Activated naive CD8-positive, alpha-beta T cell treated with anti-CD3 and anti-CD28 coated beads, Interleukin-2, amount 50 U/mL, for 24 hours (primary cell): ENCODE results near the gene HIF1AN.
"Not testable (repeated sequence)": the region's sequence is repeated elsewhere in the genome, so short reads cannot be mapped to it uniquely, and the experiment has no call there.

Source experiments
- ATAC-seq: fragments of 150-1000 bp; cut with Tn5 transposase; one replicate; pipeline ENCODE4 v1.10.0; 2021
- DNase-seq: peaks from one replicate; pipeline ENCODE4 v3.0.0; 2021
- H3K27ac Mint-ChIP-seq: one replicate; pipeline ENCODE4 v1.8.0; 2021; ENCODE audit warnings: mild to moderate bottlenecking, mixed read lengths
- H3K27me3 Mint-ChIP-seq: one replicate; pipeline ENCODE4 v1.8.0; 2021; ENCODE audit warnings: mixed read lengths
- H3K36me3 Mint-ChIP-seq: one replicate; pipeline ENCODE4 v1.8.0; 2021; ENCODE audit warnings: low read depth, mixed read lengths
- H3K4me1 Mint-ChIP-seq: one replicate; pipeline ENCODE4 v1.8.0; 2021; ENCODE audit warnings: mixed read lengths
- H3K4me3 Mint-ChIP-seq: one replicate; pipeline ENCODE4 v1.8.0; 2021; ENCODE audit warnings: mild to moderate bottlenecking, moderate library complexity, mixed read lengths
- H3K9me3 Mint-ChIP-seq: one replicate; pipeline ENCODE4 v1.8.0; 2021; ENCODE audit warnings: mixed read lengths

The HIF1AN gene

DNA sequence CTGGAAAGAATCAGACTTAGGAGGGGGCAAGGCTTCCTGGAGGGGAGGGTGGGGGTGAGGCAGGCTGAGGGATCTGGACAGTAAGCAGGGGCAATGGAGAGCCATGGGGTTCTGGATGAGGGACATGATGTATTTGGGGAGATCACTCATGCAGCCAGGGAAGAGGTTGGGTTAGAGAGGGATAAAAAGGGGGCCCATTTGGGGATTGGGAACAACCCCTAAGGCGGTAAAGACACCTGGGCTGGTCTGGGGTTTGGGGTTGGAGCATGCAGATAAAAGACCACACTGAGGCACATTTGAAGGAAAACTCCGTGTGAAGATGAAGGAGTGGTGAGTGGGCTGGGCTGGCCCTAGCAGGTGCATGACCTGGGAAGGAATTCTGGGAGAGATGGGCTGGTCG lies 30.8 kb downstream of the HIF1AN start:
- Mint-ChIP-seq H3K27me3 (peaks cover 50% of the 10 kb centered on the region), H3K4me3 (no peak overlapping the region), H3K36me3 (no peaks in the 10 kb centered on the region), H3K9me3 (no peaks in the 10 kb centered on the region), H3K27ac (no peak overlapping the region), H3K4me1 (peaks cover 8% of the 10 kb centered on the region)
- DNase-seq (no peak), ATAC-seq (no peak)

DNA sequence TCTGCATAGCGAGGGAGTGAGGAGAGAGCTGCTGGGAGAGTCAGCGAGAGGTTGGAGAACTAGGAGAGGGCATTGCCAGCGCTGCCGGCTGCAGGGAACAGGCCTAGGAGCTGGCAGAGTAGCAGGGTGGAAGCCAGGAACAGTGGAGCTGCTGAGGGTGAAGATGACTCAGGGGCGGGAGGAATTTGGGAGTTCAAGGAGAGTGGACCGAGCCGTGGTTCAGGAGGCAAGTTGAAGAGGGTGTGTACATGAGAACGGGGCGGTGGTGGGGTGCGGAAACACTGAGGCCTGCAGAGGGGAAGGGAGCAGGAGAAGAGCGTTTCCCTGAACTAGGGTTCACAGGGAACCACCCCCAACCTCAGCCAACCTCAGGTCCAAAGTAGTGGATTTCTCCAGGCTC lies 31.5 kb downstream of the HIF1AN start:
- no peak for DNase-seq
- Mint-ChIP-seq H3K27ac (no peak overlapping the region), H3K36me3 (no peaks in the 10 kb centered on the region), H3K4me1 (peaks cover 4% of the 10 kb centered on the region), H3K27me3 (peaks cover 48% of the 10 kb centered on the region), H3K4me3 (no peak overlapping the region), H3K9me3 (no peaks in the 10 kb centered on the region)
- no peak for ATAC-seq

DNA sequence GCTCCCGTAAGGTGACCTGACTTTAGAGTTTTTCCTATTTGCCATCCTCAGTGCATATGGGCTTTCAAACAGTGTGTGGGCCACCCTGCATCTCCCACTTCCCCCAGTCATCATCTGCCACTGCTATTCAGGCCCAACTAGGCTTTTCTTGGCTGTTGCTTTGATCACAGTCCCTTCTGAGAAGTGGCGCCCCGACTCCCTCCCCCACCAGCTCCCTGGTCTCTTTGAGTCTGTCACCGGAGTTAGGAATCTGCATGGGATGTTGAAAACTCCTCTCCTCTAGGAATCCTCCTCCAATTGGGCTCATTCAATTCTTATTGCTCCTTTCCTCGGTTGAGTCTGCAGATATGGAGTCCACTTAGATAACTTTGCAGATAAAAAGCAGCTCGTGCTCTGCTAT lies 32.1 kb downstream of the HIF1AN start:
- no peak for DNase-seq
- Mint-ChIP-seq H3K4me1 (peaks cover 2% of the 10 kb centered on the region), H3K27ac (no peak overlapping the region), H3K4me3 (no peak overlapping the region), H3K36me3 (no peaks in the 10 kb centered on the region), H3K9me3 (no peaks in the 10 kb centered on the region), H3K27me3 (peaks cover 49% of the 10 kb centered on the region)
- ATAC-seq, result no peak

DNA sequence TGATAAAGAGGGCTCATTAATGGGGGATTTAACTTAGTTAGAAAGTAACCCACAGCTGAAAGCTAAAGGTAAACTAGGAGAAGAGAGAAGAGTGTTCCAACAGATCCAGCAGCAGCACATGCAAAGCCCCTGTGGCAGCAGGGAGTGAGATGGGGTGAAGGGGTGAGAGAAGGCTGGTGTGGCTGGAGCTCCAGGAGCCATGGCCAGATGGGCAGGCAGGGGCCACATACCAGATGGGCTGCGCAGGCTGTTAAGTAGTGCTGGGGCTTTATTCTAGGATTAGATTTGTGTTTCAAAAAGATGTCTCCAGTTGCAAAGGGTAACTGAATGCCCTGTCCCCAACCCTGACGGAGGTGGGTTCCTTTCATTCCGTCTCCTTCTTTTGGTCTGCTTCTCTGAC lies 33.2 kb downstream of the HIF1AN start:
- DNase-seq, result no peak
- Mint-ChIP-seq H3K27ac (no peak overlapping the region), H3K36me3 (no peaks in the 10 kb centered on the region), H3K27me3 (peaks cover 44% of the 10 kb centered on the region), H3K9me3 (no peaks in the 10 kb centered on the region), H3K4me1 (no peaks in the 10 kb centered on the region), H3K4me3 (no peak overlapping the region)
- no peak for ATAC-seq

DNA sequence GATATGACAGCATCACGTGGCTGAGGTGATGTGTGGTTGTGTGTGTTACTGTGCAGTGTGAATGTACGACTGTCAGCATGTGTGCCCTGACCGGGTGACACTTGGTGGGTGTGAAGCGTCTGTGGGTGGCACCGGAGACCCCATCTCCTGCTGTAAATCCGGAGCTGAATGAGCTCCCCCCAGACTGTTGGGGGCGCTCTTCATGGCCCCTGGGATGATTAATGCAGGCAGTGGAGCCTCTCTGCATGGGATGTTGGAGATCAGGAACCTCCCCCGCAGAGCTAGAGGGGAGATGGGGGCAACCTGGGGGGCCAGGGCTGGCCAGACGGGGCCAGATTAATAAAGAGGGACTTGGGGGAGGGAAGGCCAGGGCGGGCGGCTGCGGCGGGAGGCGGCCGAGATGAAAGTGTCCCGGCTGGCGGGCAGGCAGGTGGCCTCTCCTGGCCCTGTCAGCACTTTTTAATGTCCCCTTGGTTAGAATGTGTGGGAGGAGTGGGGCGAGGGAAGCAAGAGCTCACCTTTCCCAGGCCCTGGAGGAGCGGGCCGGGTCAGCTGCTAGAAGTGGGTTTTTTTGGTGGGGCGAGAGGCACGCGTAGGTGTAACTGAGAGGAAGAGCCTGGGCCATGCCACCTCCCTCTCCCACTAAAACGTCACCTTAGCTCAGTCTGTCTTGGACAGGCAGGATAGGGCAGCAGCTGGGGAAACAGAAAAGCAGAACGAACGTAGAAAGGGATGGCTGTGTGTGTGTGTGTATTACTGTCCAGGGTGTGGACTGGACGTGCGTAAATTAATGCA lies 34.1 kb downstream of the HIF1AN start:
- no peak overlapping the region for H3K4me3 Mint-ChIP-seq
- no peak for ATAC-seq

DNA sequence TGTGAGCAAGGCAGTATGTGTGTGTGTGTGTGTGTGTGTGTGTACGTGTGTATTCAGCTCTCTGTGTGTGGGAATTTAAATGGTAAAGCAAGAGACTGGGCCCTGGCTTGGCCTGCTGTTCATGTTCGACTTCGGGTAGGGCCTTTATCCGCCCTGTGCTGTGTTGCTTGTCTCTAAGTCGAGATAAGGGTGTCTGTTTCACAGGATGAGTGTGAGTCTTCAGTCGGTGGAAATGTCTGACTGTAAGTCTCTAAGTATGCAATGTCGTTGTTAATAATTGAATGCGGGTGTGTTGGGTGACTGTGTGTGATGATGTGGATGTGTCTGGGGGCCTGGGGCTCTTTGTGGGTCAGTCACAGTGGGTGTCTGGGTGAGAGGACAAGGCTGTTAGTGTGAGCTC lies 34.8 kb downstream of the HIF1AN start:
- ATAC-seq (no peak), DNase-seq (no peak)
- H3K27ac Mint-ChIP-seq, result no peak overlapping the region
- no peaks in the 10 kb centered on the region for H3K36me3 Mint-ChIP-seq
- H3K9me3 Mint-ChIP-seq, result no peaks in the 10 kb centered on the region
- H3K4me3 Mint-ChIP-seq, result no peak overlapping the region
- H3K4me1 Mint-ChIP-seq, result no peaks in the 10 kb centered on the region
- peaks cover 32% of the 10 kb centered on the region for H3K27me3 Mint-ChIP-seq

More for the DNA sequence above, 34.1 kb downstream of the HIF1AN start:
- H3K36me3 Mint-ChIP-seq, result no peaks in the 10 kb centered on the region
- no peak overlapping the region for H3K27ac Mint-ChIP-seq
- no peaks in the 10 kb centered on the region for H3K4me1 Mint-ChIP-seq
- DNase-seq, result no peak
- H3K9me3 Mint-ChIP-seq, result no peaks in the 10 kb centered on the region
- peaks cover 35% of the 10 kb centered on the region for H3K27me3 Mint-ChIP-seq

DNA sequence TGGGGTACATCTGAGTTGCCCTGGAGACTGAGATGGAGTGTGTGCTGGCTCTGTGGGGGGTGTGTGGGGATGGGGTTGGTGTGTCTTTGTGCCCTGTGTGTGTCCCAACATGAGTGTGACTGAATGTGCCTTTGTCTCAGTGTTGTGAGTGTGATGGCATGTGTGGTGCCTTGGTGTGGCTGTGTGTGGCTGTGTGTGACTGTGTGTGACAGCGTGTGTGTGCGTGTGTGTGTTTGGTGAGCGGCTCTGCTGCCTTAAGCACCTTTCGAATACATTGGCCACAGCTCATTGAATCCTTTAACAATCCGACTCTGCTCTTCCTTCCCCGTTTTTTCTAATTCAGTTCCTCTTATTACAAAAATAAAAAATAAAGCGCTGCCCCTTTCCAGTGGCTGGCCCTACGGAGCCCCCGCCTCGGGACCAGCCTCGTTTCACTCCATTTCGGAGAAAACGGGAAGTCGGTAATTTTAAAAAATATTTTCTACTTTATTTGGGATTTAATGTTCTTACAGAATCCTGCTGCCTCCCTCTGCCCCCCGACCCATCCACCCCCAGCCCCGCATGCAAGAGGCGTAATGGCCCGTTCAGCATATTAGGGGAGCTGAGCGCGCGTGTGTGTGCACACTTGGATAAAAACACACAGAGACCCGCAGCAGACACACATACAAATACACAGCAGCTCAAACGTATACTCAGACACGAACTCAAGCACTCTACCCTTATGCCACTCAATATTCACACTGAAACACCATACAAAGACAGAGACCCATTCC lies 35.5 kb downstream of the HIF1AN start:
- peaks cover 27% of the 10 kb centered on the region for H3K27me3 Mint-ChIP-seq
- H3K4me1 Mint-ChIP-seq, result no peaks in the 10 kb centered on the region
- no peaks in the 10 kb centered on the region for H3K36me3 Mint-ChIP-seq
- no peak for ATAC-seq
- no peak for DNase-seq
- no peak overlapping the region for H3K27ac Mint-ChIP-seq
- H3K4me3 Mint-ChIP-seq, result no peak overlapping the region
- no peaks in the 10 kb centered on the region for H3K9me3 Mint-ChIP-seq

DNA sequence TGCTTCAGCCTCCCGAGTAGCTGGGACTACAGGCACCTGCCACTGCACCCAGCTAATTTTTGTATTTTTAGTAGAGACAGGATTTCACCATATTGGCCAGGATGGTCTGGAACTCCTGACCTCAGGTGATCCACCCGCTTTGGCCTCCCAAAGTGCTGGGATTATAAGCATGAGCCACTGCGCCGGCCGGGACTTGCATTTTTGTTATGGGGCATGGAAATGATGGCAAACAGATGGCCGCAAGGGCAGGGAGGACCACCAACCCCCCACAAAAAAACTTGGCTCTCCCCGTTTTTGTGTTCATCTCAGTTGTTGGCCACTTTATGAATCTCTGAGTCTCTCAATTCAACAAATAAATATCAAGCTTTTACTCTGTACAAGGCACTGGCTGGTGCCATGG lies 39.4 kb downstream of the HIF1AN start:
- H3K9me3 Mint-ChIP-seq, DNase-seq, H3K27ac Mint-ChIP-seq, H3K36me3 Mint-ChIP-seq, H3K4me3 Mint-ChIP-seq, ATAC-seq, H3K4me1 Mint-ChIP-seq: not testable (repeated sequence)
- H3K27me3 Mint-ChIP-seq, result peaks cover 24% of the 10 kb centered on the region

DNA sequence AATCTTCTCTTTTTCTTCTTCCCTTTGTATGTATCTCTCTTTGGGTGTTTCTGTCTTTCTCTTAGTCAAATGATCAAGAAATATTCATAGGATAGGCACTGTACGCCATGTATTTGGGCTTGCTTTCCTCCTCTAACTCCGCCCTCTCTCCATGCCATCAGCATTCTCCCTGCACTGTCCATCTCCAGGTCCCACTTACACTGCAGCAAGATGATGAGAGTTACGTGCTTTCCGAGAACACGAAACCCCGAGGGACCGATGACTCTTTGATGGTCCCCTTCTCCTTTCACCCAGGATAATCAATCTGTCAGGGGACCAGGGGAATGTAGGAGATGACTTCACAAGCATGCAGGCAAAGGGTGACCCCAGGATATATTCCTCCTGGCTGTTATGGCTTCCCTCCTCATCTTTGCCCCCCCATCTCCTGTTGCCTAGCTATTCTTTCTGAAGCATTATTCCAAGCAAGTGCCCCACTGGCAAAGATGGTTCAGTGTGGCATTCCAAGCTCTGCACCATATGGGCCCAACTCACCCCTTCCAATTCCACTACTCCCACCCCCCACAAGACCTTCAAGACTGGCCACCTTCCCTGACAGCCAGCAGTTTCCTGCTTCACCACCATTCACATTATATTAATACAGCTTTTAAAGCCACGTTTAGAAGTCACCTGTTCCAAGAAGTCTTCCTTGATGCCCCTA lies 40.0 kb downstream of the HIF1AN start:
- Mint-ChIP-seq H3K36me3 (no peaks in the 10 kb centered on the region), H3K9me3 (no peaks in the 10 kb centered on the region), H3K4me1 (no peaks in the 10 kb centered on the region), H3K27ac (no peak overlapping the region), H3K27me3 (peaks cover 24% of the 10 kb centered on the region), H3K4me3 (no peak overlapping the region)
- ATAC-seq, result no peak
- no peak for DNase-seq

DNA sequence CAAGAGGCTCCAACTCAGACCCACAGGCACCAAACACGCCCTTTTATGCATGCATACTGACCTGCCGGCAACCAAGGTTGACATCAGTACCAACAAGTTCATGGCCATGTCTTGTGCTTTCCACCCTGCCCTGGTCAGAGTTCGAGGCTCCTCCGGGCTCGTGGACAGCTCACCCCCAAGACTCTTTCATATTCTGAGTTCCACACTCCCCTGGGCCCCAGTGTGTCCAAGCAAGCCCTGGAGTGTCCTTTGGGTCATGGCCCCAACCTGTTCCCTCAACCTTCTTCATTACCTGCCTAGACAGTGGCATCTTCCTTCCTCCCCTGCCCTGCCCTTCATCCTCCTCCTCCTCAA lies 40.5 kb downstream of the HIF1AN start:
- Mint-ChIP-seq H3K27me3 (peaks cover 24% of the 10 kb centered on the region), H3K9me3 (no peaks in the 10 kb centered on the region), H3K36me3 (no peaks in the 10 kb centered on the region), H3K4me1 (no peaks in the 10 kb centered on the region), H3K27ac (no peak overlapping the region), H3K4me3 (no peak overlapping the region)
- no peak for ATAC-seq
- no peak for DNase-seq

DNA sequence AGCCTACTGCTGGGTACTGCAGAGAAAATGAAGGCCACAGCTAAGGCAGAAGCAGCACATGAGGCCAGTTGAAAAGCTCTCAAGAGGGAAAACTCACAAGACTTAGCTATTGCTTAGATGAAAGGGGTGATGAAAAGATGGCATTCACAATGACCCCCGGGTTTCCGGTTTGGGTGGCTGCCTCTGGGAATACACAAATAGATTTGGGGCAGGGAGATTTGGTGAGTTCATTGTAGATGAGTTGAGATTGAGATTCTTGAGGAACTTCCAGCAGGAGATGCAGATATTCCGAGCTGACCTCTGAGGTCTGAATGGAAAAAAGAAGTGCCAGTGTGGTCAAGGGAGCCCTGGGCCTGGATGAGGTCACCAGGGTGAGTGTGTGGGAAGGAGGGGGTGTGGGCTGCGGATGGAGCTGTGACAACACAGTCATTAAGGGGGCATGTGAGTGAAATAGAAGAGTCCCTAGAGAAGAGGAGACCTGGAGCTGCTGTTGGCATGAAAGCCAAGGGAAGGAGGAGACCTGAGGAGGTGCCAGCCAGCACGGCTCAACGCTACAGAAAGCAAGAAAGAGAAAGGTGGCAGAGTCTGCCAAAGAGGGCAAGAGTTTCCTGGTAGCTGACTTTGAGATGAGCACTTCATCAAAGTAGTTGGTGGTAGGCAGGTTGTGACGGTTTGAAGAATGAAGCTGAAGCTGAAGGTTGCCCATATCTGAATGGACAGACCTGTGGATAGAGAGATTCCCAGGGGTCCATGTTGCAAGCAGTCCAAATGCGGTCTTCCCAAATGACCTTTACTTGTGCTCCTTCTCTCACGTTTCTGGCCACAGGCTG lies 43.7 kb downstream of the HIF1AN start:
- Mint-ChIP-seq H3K9me3 (no peaks in the 10 kb centered on the region), H3K27me3 (peaks cover 34% of the 10 kb centered on the region), H3K27ac (no peak overlapping the region), H3K4me1 (no peaks in the 10 kb centered on the region), H3K36me3 (no peaks in the 10 kb centered on the region), H3K4me3 (no peak overlapping the region)
- ATAC-seq (no peak), DNase-seq (no peak)

DNA sequence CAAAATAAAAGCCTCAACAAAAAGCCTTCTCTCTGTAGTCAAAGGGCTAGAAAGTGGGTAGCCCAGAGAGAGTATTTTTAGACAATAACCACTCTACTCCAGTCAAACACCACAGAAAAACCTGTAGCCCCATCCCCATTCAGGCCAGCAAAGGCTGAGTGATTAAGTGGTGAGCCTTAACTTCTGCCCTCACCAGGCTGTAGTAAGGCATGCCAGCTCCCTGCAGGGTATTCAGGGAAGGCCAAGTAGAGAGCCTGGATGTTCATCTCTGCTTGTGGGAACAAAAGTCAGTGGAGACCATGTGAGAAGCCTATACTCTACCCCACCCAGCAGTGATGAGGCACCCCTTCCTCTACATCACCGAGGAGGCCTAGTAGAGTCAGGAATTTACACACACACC lies 51.2 kb downstream of the HIF1AN start:
- ATAC-seq (no peak), DNase-seq (no peak)
- peaks cover 19% of the 10 kb centered on the region for H3K9me3 Mint-ChIP-seq
- peaks cover 67% of the 10 kb centered on the region for H3K27me3 Mint-ChIP-seq
- no peak overlapping the region for H3K27ac Mint-ChIP-seq
- H3K36me3 Mint-ChIP-seq, result no peaks in the 10 kb centered on the region
- no peaks in the 10 kb centered on the region for H3K4me1 Mint-ChIP-seq
- no peak overlapping the region for H3K4me3 Mint-ChIP-seq

DNA sequence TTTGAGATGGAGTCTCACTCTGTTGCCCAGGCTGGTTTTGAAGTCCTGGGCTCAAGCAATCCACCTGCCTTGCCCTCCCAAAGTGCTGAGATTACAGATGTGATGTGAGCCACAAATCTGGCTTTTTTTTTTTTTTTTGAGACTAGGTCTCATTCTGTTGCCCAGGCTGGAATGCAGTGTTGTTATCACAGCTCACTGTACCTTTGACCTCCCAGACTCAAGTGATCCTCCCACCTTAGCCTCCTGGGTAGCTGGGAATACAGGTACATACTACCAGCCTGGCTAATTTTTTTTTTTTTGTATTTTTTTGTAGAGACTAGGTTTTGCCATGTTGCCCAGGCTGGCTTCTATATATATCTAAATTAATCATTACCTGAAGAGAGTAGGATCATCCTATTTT lies 62.4 kb downstream of the HIF1AN start:
- H3K9me3 Mint-ChIP-seq, result no peaks in the 10 kb centered on the region

DNA sequence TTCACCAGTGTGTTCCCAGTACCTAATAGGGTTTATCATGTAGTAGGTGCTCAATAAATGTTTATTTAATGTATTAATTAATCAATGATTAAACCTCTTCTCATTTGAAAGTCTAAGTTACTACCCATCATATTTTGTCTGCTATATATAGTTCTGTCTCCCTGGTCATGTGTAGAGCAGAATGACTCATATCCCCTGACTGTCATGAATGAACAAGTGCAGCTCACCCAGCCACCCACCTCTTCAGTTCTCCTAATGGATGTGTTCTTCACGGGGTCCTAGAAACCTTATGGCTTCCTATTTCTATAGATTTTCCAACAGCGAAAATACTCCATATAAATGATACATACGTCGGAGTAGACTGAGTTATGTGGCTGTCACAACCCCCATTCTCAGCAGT lies 64.5 kb downstream of the HIF1AN start:
- H3K9me3 Mint-ChIP-seq, result peaks cover under 1% of the 10 kb centered on the region
- ATAC-seq (no peak), DNase-seq (no peak)

More for the DNA sequence above, 62.4 kb downstream of the HIF1AN start:
- Mint-ChIP-seq H3K27me3 (peaks cover 32% of the 10 kb centered on the region), H3K4me1 (no peaks in the 10 kb centered on the region), H3K4me3 (no peak overlapping the region), H3K27ac (no peak overlapping the region), H3K36me3 (no peaks in the 10 kb centered on the region)
- DNase-seq, result no peak
- no peak for ATAC-seq

More for the DNA sequence above, 64.5 kb downstream of the HIF1AN start:
- Mint-ChIP-seq H3K27ac (no peak overlapping the region), H3K4me3 (no peak overlapping the region), H3K36me3 (no peaks in the 10 kb centered on the region), H3K4me1 (no peaks in the 10 kb centered on the region), H3K27me3 (peaks cover 34% of the 10 kb centered on the region)
